B cell (primary cell): ENCODE results near the gene AMDHD1. TPM values are rescaled to one million over a fixed set of nuclear protein-coding genes. Genes with fewer than 3 reads are reported as not detected.
"Not testable (repeated sequence)": the region's sequence is repeated elsewhere in the genome, so short reads cannot be mapped to it uniquely, and the experiment has no call there.

Source experiments
- ATAC-seq: fragments of 200-7000 bp; cut with Tn5 transposase; one replicate; pipeline ENCODE4 v1.10.0; 2021; ENCODE audit warnings: low read depth, mild to moderate bottlenecking, moderate number of reproducible peaks, moderate library complexity
- CTCF ChIA-PET: fragments of 350-600 bp; sonication (Branson Sonifier 250); formaldehyde crosslinking; loops from one replicate; lab custom pipeline; 2021; ENCODE audit warnings: antibody characterized with exemption, inconsistent platforms; lab: Charles Lee
- POLR2A ChIA-PET: fragments of 350-600 bp; sonication (Branson Sonifier 250); formaldehyde crosslinking; loops from one replicate; lab custom pipeline; 2021; ENCODE audit warnings: antibody characterized with exemption; lab: Charles Lee
- DNase-seq: peaks from one replicate; pipeline ENCODE4 v3.0.0; 2013
- H2AFZ ChIP-seq: 2 replicates; pipeline ENCODE4 v1.6.1; 2012; ENCODE audit warnings: mild to moderate bottlenecking, low read depth, low read length; ENCODE audit not compliant: insufficient read depth, poor library complexity, severe bottlenecking
- H3K27ac ChIP-seq, 2 donors: 1 replicate in 1 of 2; 2 replicates in 1 of 2; pipeline ENCODE4 v1.5.1; 2012 to 2013; ENCODE audit warnings: low read length in 2 of 2, mild to moderate bottlenecking in 2 of 2, moderate library complexity in 1 of 2
- H3K27me3 ChIP-seq, 4 experiments: fragments of 200-600 bp in 1 of 4; sonication (generic) in 1 of 4; replicated peaks in 1 of 4; 1 replicate in 2 of 4; 2 replicates in 2 of 4; pipeline versions ENCODE4 v1.6.1 to v1.7.0; 2013 to 2016; ENCODE audit warnings: low read length in 3 of 4, mild to moderate bottlenecking in 2 of 4, mixed read lengths in 1 of 4, moderate library complexity in 1 of 4; ENCODE audit not compliant: insufficient read depth in 4 of 4, control insufficient read depth in 3 of 4; ENCODE audit errors: control extremely low read depth in 1 of 4
- H3K36me3 ChIP-seq, 2 experiments: replicated peaks in 1 of 2; 1 replicate in 1 of 2; 2 replicates in 1 of 2; pipeline versions ENCODE4 v1.6.1 to v1.7.1; 2013; ENCODE audit warnings: low read length in 1 of 2; ENCODE audit not compliant: insufficient read depth in 2 of 2, control insufficient read depth in 1 of 2; ENCODE audit errors: control extremely low read depth in 1 of 2, extremely low read depth in 1 of 2
- H3K4me1 ChIP-seq, 2 donors: fragments of 200-600 bp in 1 of 2; sonication (generic) in 1 of 2; 1 replicate in 1 of 2; 2 replicates in 1 of 2; pipeline versions ENCODE4 v1.5.1 to v1.6.1; 2013 to 2017; ENCODE audit warnings: low read length in 2 of 2; ENCODE audit not compliant: control insufficient read depth in 2 of 2, insufficient read depth in 2 of 2
- H3K4me2 ChIP-seq: replicated peaks from 2 replicates; pipeline ENCODE3; 2012; ENCODE audit warnings: mild to moderate bottlenecking, low read depth, low read length; ENCODE audit not compliant: poor library complexity, severe bottlenecking
- H3K4me3 ChIP-seq, 5 experiments: fragments of 200-600 bp in 1 of 5; sonication (generic) in 1 of 5; 1 replicate in 3 of 5; 2 replicates in 2 of 5; pipeline versions ENCODE4 v1.5.1 to v1.7.0; 2011 to 2016; ENCODE audit warnings: low read length in 4 of 5, mild to moderate bottlenecking in 4 of 5, low read depth in 2 of 5, control low read depth in 1 of 5, moderate library complexity in 1 of 5; ENCODE audit not compliant: insufficient read depth in 1 of 5; ENCODE audit errors: control extremely low read depth in 1 of 5, extremely low read depth in 1 of 5
- H3K79me2 ChIP-seq: fragments of 200-600 bp; sonication (generic); one replicate; pipeline ENCODE4 v1.6.0; 2016; ENCODE audit warnings: low read length; ENCODE audit not compliant: control insufficient read depth, insufficient read depth
- H3K9ac ChIP-seq: fragments of 200-600 bp; sonication (generic); 2 replicates; pipeline ENCODE4 v1.6.1; 2017; ENCODE audit warnings: mild to moderate bottlenecking, low read length, moderate library complexity
- H3K9me3 ChIP-seq, 3 donors: one replicate each; pipeline versions ENCODE4 v1.6.1 to v1.7.1; 2013; ENCODE audit warnings: low read length in 2 of 3; ENCODE audit not compliant: control insufficient read depth in 2 of 3, insufficient read depth in 1 of 3; ENCODE audit errors: control extremely low read depth in 1 of 3
- H4K20me1 ChIP-seq: 2 replicates; pipeline ENCODE4 v1.6.0; 2012; ENCODE audit warnings: mild to moderate bottlenecking, low read length; ENCODE audit not compliant: insufficient read depth, control insufficient read depth, poor library complexity, severe bottlenecking
- H3K27ac Mint-ChIP-seq: one replicate; pipeline ENCODE4 v1.8.0; 2021; ENCODE audit warnings: mixed read lengths
- H3K27me3 Mint-ChIP-seq: one replicate; pipeline ENCODE4 v1.8.0; 2021; ENCODE audit warnings: mixed read lengths
- H3K4me1 Mint-ChIP-seq: one replicate; pipeline ENCODE4 v1.8.0; 2021; ENCODE audit warnings: mixed read lengths
- H3K4me3 Mint-ChIP-seq: one replicate; pipeline ENCODE4 v1.8.0; 2021; ENCODE audit warnings: mixed read lengths
- H3K9me3 Mint-ChIP-seq: one replicate; pipeline ENCODE4 v1.8.0; 2022; ENCODE audit warnings: mixed read lengths; ENCODE audit not compliant: insufficient read depth
- EZH2 ChIP-seq: IDR thresholded peaks from 2 replicates; pipeline ENCODE4 v1.6.1; 2012; ENCODE audit warnings: borderline replicate concordance, low read depth, mild to moderate bottlenecking, moderate library complexity, low read length; ENCODE audit not compliant: insufficient read depth, poor library complexity, severe bottlenecking
- WGBS: methylation state at CpG from one replicate; pipeline ENCODE4 v1.1.5; 2013; ENCODE audit warnings: missing lambda C conversion rate; ENCODE audit not compliant: insufficient coverage; 5-methylcytosine and 5-hydroxymethylcytosine counted together
- intact Hi-C: fragments of 100-400 bp; cut with micrococcal nuclease; formaldehyde crosslinking; loops from one replicate; pipeline ENCODE4 v1.10.0; 2022
- polyA plus RNA-seq: library from polyadenylated mRNA; depleted of rRNA; stranded (reverse); fragments of >200 nt; gene quantifications from 2 replicates; pipeline ENCODE4 v1.2.3, GENCODE V29; 2012
- total RNA-seq, 2 donors: library from RNA; stranded (reverse); fragments of 120-200 nt in 1 of 2; gene quantifications; 1 replicate in 1 of 2; 2 replicates in 1 of 2; pipeline versions ENCODE4 v1.2.3 to v1.2.4, GENCODE V29; 2013 to 2022
- TF ChIP-seq, protein P1 (sequence below): fragments of 200-600 bp; IDR thresholded peaks from one replicate; pipeline ENCODE4 v1.8.0; 2022; ENCODE audit warnings: antibody characterized with exemption, mild to moderate bottlenecking

The AMDHD1 gene
- total and polyA plus RNA-seq, 2 donors (not counting 1 experiment from before 2014, with no cell fraction given), result 1.5 to 2.3 TPM

DNA sequence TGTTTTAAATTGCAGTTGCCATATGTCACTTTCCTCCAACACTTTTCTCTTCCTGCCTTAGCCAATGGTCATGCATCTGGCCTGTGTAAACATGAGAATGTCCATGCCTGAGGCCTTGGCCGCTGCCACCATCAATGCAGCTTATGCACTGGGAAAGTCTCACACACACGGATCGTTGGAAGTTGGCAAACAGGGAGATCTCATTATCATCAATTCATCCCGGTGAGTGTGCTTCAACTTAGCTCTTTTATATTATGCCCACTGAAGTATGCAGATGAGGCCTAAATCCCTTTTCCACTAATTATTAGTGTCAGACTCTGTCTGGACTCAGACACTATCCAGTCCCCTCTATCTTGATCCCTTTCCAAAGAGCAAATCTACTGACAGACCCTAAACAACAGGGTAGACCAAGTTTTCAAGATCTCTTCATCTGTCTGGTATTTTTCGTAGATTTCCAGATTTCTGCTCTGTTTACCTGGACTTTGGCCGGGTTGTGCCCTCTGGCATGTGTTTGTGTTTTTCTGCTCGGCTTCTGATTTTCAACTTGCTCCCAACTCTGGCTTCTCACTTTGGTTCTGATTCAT is 23.2 kb downstream of the AMDHD1 start:
- 98% methylated on average over 7 of the region's 7 CpGs for WGBS
- peaks cover 3% of the 10 kb centered on the region for H3K27me3 Mint-ChIP-seq
- no peaks in the 10 kb centered on the region for H3K36me3 ChIP-seq

DNA sequence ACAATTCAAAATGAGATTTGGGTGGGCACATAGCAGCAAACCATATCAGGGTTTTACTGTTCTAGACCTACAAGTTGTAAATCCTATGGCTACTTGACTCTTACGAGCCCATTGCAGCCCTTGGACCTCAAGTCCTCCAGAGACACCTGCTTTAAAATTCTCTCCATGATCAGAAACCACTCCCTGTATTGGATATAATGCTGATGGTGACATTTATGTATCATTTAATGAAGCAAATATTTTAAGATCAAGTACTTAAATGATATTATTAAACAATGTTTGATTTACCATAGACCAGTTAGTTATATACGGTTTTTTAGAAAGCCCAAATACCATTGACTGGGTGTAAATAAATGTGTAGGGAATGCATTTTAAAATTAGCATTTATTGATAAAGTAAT is 24.2 kb downstream of the AMDHD1 start:
- Mint-ChIP-seq H3K27me3 (no peaks in the 10 kb centered on the region), H3K4me1 (no peaks in the 10 kb centered on the region), H3K9me3 (no peaks in the 10 kb centered on the region), H3K27ac (no peak overlapping the region), H3K4me3 (no peak overlapping the region)
- DNase-seq (no peak), ATAC-seq (no peak)
- TF ChIP-seq EZH2, result no peak
- TF ChIP-seq, protein P1, sequence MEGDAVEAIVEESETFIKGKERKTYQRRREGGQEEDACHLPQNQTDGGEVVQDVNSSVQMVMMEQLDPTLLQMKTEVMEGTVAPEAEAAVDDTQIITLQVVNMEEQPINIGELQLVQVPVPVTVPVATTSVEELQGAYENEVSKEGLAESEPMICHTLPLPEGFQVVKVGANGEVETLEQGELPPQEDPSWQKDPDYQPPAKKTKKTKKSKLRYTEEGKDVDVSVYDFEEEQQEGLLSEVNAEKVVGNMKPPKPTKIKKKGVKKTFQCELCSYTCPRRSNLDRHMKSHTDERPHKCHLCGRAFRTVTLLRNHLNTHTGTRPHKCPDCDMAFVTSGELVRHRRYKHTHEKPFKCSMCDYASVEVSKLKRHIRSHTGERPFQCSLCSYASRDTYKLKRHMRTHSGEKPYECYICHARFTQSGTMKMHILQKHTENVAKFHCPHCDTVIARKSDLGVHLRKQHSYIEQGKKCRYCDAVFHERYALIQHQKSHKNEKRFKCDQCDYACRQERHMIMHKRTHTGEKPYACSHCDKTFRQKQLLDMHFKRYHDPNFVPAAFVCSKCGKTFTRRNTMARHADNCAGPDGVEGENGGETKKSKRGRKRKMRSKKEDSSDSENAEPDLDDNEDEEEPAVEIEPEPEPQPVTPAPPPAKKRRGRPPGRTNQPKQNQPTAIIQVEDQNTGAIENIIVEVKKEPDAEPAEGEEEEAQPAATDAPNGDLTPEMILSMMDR, result no peak
- Histone ChIP-seq H3K9me3 (no peaks in the 10 kb centered on the region), H3K79me2 (no peaks in the 10 kb centered on the region), H3K27ac (no peak overlapping the region), H2AFZ (no peak overlapping the region), H3K4me1 (no peaks in the 10 kb centered on the region), H3K4me3 (no peak overlapping the region), H3K4me2 (no peak overlapping the region), H4K20me1 (no peaks in the 10 kb centered on the region), H3K27me3 (no peaks in the 10 kb centered on the region), H3K9ac (no peak overlapping the region), H3K36me3 (no peaks in the 10 kb centered on the region)
- intact Hi-C loops, result no loop called here
- CTCF ChIA-PET, result no interaction called here
- POLR2A ChIA-PET, result no interaction called here
- WGBS, result no CpG with 5 or more reads among the region's 2 CpGs

More for the DNA sequence above, 23.2 kb downstream of the AMDHD1 start:
- H3K27ac Mint-ChIP-seq, result no peak overlapping the region
- Histone ChIP-seq H3K4me2 (no peak overlapping the region), H3K4me3 (no peak overlapping the region), H4K20me1 (no peaks in the 10 kb centered on the region), H3K27ac (no peak overlapping the region), H3K79me2 (no peaks in the 10 kb centered on the region), H3K9ac (no peak overlapping the region), H2AFZ (no peak overlapping the region), H3K27me3 (no peaks in the 10 kb centered on the region), H3K4me1 (no peaks in the 10 kb centered on the region), H3K9me3 (no peaks in the 10 kb centered on the region)
- CTCF ChIA-PET, result no interaction called here
- ATAC-seq (no peak), DNase-seq (no peak)
- intact Hi-C loops, result no loop called here
- H3K4me3 Mint-ChIP-seq, result no peak overlapping the region
- no peak for TF ChIP-seq EZH2
- TF ChIP-seq, protein P1, result no peak
- no peaks in the 10 kb centered on the region for H3K9me3 Mint-ChIP-seq
- POLR2A ChIA-PET, result no interaction called here
- H3K4me1 Mint-ChIP-seq, result no peaks in the 10 kb centered on the region

DNA sequence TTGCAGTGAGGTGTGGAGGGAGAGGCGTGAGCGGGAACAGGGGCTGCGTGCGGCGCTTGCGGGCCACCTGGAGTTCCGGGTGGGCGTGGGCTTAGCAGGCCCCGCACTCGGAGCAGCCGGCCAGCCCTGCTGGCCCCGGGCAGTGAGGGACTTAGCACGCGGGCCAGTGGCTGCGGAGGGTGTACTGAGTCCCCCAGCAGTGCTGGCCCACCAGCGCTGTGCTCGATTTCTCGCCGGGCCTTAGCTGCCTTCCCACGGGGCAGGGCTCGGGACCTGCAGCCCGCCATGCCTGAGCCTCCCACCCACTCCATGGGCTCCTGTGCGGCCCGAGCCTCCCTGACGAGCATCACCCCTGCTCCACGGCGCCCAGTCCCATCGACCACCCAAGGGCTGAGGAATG is 26.0 kb downstream of the AMDHD1 start:
- H3K36me3 ChIP-seq, H3K4me3 ChIP-seq, H3K27me3 Mint-ChIP-seq, H2AFZ ChIP-seq, H3K4me1 Mint-ChIP-seq, H3K79me2 ChIP-seq, CTCF ChIA-PET, ATAC-seq, H3K9me3 Mint-ChIP-seq, POLR2A ChIA-PET, H3K4me1 ChIP-seq, H3K9me3 ChIP-seq, H3K27me3 ChIP-seq, H3K9ac ChIP-seq, H3K4me3 Mint-ChIP-seq, intact Hi-C loops, H3K27ac Mint-ChIP-seq, H4K20me1 ChIP-seq, H3K4me2 ChIP-seq, H3K27ac ChIP-seq, DNase-seq: not testable (repeated sequence)
- WGBS, result over 99% methylated on average over 17 of the region's 28 CpGs
